Ishikawa (cell line): ENCODE results near the gene ADAMTS20.

Experiments
- CEBPB ChIP-seq: IDR thresholded peaks from 2 replicates; pipeline ENCODE4 v1.6.1; 2012
- CREB1 ChIP-seq: IDR thresholded peaks from 2 replicates; pipeline ENCODE4 v1.6.1; 2012; ENCODE audit warnings: low read depth
- EGR1 ChIP-seq: IDR thresholded peaks from 2 replicates; pipeline ENCODE4 v1.6.1; 2012
- EP300 ChIP-seq: IDR thresholded peaks from 2 replicates; pipeline ENCODE4 v1.6.1; 2012; ENCODE audit warnings: borderline replicate concordance
- FOXM1 ChIP-seq: IDR thresholded peaks from 2 replicates; pipeline ENCODE4 v1.6.1; 2012; ENCODE audit warnings: low read depth, borderline replicate concordance
- NFIC ChIP-seq: IDR thresholded peaks from 2 replicates; pipeline ENCODE4 v1.6.1; 2012
- RAD21 ChIP-seq: IDR thresholded peaks from 2 replicates; pipeline ENCODE4 v1.6.1; 2012; ENCODE audit warnings: low read depth
- TAF1 ChIP-seq: IDR thresholded peaks from 2 replicates; pipeline ENCODE4 v1.6.1; 2012; ENCODE audit warnings: low read depth, mild to moderate bottlenecking
- TCF12 ChIP-seq: IDR thresholded peaks from 2 replicates; pipeline ENCODE4 v1.6.1; 2012; ENCODE audit warnings: low read depth
- TEAD4 ChIP-seq: IDR thresholded peaks from 2 replicates; pipeline ENCODE4 v1.6.1; 2012
- YY1 ChIP-seq: IDR thresholded peaks from 2 replicates; pipeline ENCODE4 v1.6.1; 2012; ENCODE audit warnings: low read depth
- ZBTB7A ChIP-seq: IDR thresholded peaks from 2 replicates; pipeline ENCODE4 v1.6.1; 2012; ENCODE audit warnings: low read depth
- TF ChIP-seq, protein P1 (sequence below): IDR thresholded peaks from 2 replicates; pipeline ENCODE4 v1.6.1; 2012
- TF ChIP-seq, protein P2 (sequence below): IDR thresholded peaks from 2 replicates; pipeline ENCODE4 v1.6.1; 2012
- TF ChIP-seq, protein P3 (sequence below): IDR thresholded peaks from 2 replicates; pipeline ENCODE4 v1.6.1; 2012; ENCODE audit warnings: low read depth, mild to moderate bottlenecking

The ADAMTS20 gene

DNA sequence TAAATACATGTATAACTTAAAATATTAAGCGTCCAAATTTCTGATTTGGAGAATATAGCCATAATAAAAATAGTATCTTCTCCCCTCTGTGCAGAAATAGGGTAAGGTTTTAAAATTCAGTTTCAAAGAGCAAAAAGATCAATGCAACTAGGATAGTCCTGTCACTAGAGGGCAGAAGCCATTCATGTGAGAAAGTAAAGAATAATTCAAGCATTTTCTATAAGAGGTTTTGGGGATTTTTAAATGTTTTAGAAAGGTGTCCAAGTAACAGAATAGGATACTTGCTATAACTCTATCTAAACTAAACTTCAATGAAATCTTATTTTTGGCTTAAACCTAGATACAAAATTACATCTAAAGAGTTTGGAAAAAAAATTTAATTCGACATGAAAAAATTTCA is 50.3 kb downstream of the ADAMTS20 start:
- peak; percentile 83 for TF ChIP-seq RAD21
- TF ChIP-seq YY1 = no peak

DNA sequence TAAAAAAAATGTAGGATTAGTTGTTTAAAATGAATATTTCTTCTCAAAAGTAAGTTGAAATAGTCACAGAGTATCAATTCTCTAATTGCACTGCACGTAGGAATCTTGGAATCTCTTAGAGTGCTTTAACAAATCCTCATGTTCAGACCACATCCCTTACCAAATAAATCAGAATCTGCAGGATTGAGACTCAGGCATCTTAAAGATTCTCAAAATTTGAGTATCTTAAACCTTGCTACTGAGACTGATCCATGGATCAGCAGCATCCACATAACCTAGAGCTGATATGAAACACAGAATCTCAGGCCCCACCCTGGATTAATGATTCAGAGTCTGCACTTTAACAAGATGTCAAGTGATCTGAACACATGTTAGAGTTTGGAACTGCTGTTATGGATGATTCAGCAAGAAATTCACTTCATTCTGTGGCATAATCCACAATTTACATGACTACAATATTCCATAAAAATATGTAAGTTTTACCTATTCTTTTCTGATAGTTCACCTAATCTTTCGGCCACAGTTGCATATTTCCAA is 58.7 kb downstream of the ADAMTS20 start:
- no peak for TF ChIP-seq YY1
- TF ChIP-seq EP300 = no peak
- TF ChIP-seq, protein P1, sequence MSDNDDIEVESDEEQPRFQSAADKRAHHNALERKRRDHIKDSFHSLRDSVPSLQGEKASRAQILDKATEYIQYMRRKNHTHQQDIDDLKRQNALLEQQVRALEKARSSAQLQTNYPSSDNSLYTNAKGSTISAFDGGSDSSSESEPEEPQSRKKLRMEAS = no peak
- TF ChIP-seq RAD21 = no peak
- TF ChIP-seq CEBPB = no peak
- TF ChIP-seq, protein P2, sequence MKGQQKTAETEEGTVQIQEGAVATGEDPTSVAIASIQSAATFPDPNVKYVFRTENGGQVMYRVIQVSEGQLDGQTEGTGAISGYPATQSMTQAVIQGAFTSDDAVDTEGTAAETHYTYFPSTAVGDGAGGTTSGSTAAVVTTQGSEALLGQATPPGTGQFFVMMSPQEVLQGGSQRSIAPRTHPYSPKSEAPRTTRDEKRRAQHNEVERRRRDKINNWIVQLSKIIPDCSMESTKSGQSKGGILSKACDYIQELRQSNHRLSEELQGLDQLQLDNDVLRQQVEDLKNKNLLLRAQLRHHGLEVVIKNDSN = no peak
- TF ChIP-seq TCF12 = no peak
- no peak for TF ChIP-seq EGR1
- TF ChIP-seq FOXM1 = no peak
- no peak for TF ChIP-seq TEAD4
- TF ChIP-seq ZBTB7A = no peak
- TF ChIP-seq, protein P3, sequence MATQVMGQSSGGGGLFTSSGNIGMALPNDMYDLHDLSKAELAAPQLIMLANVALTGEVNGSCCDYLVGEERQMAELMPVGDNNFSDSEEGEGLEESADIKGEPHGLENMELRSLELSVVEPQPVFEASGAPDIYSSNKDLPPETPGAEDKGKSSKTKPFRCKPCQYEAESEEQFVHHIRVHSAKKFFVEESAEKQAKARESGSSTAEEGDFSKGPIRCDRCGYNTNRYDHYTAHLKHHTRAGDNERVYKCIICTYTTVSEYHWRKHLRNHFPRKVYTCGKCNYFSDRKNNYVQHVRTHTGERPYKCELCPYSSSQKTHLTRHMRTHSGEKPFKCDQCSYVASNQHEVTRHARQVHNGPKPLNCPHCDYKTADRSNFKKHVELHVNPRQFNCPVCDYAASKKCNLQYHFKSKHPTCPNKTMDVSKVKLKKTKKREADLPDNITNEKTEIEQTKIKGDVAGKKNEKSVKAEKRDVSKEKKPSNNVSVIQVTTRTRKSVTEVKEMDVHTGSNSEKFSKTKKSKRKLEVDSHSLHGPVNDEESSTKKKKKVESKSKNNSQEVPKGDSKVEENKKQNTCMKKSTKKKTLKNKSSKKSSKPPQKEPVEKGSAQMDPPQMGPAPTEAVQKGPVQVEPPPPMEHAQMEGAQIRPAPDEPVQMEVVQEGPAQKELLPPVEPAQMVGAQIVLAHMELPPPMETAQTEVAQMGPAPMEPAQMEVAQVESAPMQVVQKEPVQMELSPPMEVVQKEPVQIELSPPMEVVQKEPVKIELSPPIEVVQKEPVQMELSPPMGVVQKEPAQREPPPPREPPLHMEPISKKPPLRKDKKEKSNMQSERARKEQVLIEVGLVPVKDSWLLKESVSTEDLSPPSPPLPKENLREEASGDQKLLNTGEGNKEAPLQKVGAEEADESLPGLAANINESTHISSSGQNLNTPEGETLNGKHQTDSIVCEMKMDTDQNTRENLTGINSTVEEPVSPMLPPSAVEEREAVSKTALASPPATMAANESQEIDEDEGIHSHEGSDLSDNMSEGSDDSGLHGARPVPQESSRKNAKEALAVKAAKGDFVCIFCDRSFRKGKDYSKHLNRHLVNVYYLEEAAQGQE = no peak
- TF ChIP-seq CREB1 = no peak
- no peak for TF ChIP-seq TAF1
- no peak for TF ChIP-seq NFIC

DNA sequence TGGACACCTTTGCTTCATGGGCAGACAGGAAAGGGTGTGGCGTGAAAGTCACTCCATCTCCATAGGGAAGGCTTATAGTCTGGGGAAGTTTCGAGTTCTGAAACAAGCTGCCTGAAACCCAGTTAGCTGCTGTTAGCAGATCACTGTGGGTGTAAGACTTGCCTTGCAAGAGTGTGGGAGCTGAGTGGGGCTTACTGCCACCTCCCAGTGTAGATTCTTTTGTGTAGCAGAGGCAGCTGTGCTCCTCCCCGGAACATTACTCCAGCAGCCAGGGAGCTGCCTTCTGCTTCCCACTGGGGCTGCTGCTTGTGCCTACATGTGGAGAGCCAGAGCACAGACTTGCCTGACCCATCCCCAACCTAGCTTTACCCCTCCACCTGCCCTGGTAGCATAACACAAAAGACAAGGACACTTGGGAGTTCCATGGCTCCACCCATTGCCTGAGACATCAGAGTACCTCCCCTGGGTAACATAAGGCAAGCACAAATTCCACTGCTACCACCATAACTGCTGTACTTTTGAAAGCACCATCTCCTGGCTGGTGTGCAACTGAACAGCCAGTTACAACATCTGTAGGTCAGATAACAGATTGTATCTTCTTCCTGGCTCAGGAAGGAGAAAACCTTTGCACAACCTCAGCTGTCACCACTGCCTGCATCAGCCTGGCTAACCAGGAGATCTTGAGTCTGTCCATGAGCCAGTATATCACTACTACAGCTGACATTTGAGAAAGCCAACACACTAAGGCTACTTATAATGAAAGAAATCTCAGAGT is 69.5 kb downstream of the ADAMTS20 start:
- TF ChIP-seq TCF12 (no peak), RAD21 (no peak)
- TF ChIP-seq, protein P3 = no peak

DNA sequence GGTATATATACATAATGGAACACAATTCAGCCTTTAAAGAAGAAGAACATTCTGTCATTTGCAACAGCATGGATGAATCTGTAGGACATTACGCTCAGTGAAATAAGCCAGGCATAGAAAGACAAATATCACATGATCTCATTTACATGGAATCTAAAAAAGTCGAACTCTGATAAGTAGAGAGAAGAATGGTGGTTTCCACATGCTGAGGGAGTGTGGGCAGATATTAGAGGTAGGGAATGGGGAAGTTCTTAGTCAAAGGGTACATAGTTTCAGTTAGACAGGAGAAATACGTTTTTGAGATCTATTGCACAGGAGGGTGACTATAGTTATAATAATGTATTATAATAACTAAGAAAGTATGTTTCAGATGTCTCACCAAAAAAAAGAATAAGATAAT is 71.4 kb downstream of the ADAMTS20 start:
- no peak for TF ChIP-seq TEAD4
- TF ChIP-seq, protein P3 = no peak
- TF ChIP-seq ZBTB7A = no peak
- TF ChIP-seq FOXM1 = no peak
- no peak for TF ChIP-seq EP300
- TF ChIP-seq, protein P1 = no peak
- TF ChIP-seq RAD21 = no peak
- TF ChIP-seq TCF12 = no peak
- no peak for TF ChIP-seq EGR1
- no peak for TF ChIP-seq YY1
- TF ChIP-seq, protein P2 = no peak
- TF ChIP-seq CREB1 = no peak
- no peak for TF ChIP-seq TAF1
- no peak for TF ChIP-seq NFIC
- TF ChIP-seq CEBPB = no peak

DNA sequence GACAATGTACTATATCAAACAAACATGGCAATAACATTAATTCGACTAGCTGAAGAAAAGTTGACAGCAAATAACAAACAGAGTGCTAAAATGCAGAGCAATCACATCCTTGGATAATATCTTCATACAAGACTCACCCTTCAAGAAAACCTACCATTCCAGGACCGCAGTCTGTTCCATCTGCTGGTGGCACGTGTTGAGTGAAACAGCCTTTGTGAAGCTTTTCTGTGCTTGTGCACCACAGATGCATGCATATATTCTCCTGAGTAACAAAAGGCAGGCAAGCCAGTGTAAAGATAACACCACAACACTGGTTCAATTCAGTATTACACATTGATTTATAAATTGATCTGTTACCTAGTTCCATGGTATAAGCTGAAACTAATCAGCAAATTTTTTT is 89.3 kb downstream of the ADAMTS20 start:
- TF ChIP-seq CREB1 = no peak
- TF ChIP-seq, protein P2 = no peak
- TF ChIP-seq, protein P3 = no peak
